ENCODE results near the gene MVB12B. TPM values are rescaled to one million over a fixed set of nuclear protein-coding genes. Genes with fewer than 3 reads are reported as not detected.

The MVB12B gene
- total RNA-seq, 2 experiments from 2014 or later, result 14.3 to 15.3 TPM

- DNase-seq (no peak), ATAC-seq (ENCODE audit: poor library complexity) (no peak)
- intact Hi-C loops (cut with DNase I, micrococcal nuclease), result no loop called here
- peaks cover 32% of the 10 kb centered on the region for H3K4me1 Mint-ChIP-seq (ENCODE audit: low read depth)
- H3K27me3 Mint-ChIP-seq, result no peaks in the 10 kb centered on the region
- peaks cover 29% of the 10 kb centered on the region for H3K4me1 ChIP-seq (ENCODE audit: insufficient read depth, low read length)
- no peak overlapping the region for H3K4me3 ChIP-seq (ENCODE audit: low read length)
- POLR2A ChIA-PET, result no interaction called here
- H3K4me3 Mint-ChIP-seq, result no peak overlapping the region
- H3K9me3 ChIP-seq (ENCODE audit: control insufficient read depth in 1 of 2, insufficient read depth in 1 of 2, low read length in 2 of 2), result no peaks in the 10 kb centered on the region
- H3K9me3 Mint-ChIP-seq, result no peaks in the 10 kb centered on the region
- no peak for TF ChIP-seq CTCF (IDR thresholded peaks at IDR 0.05)
- H3K27ac ChIP-seq (ENCODE audit: low read depth in 1 of 2, low read length in 2 of 2), result no peak overlapping the region
- H3K36me3 Mint-ChIP-seq (ENCODE audit: low read depth), result no peaks in the 10 kb centered on the region
- no peak overlapping the region for H3K27ac Mint-ChIP-seq
- peaks cover 3% of the 10 kb centered on the region for H3K36me3 ChIP-seq (ENCODE audit: insufficient read depth, low read length)
- CTCF ChIA-PET, result no interaction called here
- no peaks in the 10 kb centered on the region for H3K27me3 ChIP-seq (ENCODE audit: control insufficient read depth in 1 of 2, insufficient read depth in 2 of 2, low read length in 2 of 2)
Measured at GRCh38 chr9:126479515-126479914, 152.9 kb downstream of the MVB12B start.

GRCh38 chr9:126480813-126481212 lies 154.2 kb downstream of the MVB12B start:
- no peak for TF ChIP-seq CTCF (IDR thresholded peaks at IDR 0.05)
- ChIA-PET CTCF (no interaction called here), POLR2A (interaction anchor here (2.1 kb wide), 1 partner anchor 9 kb away, joined by 12 read pairs; no protein-coding TSS in a partner anchor)
- H3K36me3 ChIP-seq (ENCODE audit: insufficient read depth, low read length), result peaks cover 3% of the 10 kb centered on the region
- no peak for DNase-seq
- no peaks in the 10 kb centered on the region for H3K27me3 ChIP-seq (ENCODE audit: control insufficient read depth in 1 of 2, insufficient read depth in 2 of 2, low read length in 2 of 2)
- H3K27me3 Mint-ChIP-seq, result no peaks in the 10 kb centered on the region
- no peak overlapping the region for H3K4me3 Mint-ChIP-seq
- H3K4me1 Mint-ChIP-seq (ENCODE audit: low read depth), result peaks cover 26% of the 10 kb centered on the region
- H3K27ac Mint-ChIP-seq, result no peak overlapping the region
- intact Hi-C loops (cut with DNase I, micrococcal nuclease), result no loop called here
- no peaks in the 10 kb centered on the region for H3K36me3 Mint-ChIP-seq (ENCODE audit: low read depth)
- no peak for ATAC-seq (ENCODE audit: poor library complexity)
- no peak overlapping the region for H3K27ac ChIP-seq (ENCODE audit: low read depth in 1 of 2, low read length in 2 of 2)
- H3K9me3 ChIP-seq (ENCODE audit: control insufficient read depth in 1 of 2, insufficient read depth in 1 of 2, low read length in 2 of 2), result no peaks in the 10 kb centered on the region
- H3K4me3 ChIP-seq (ENCODE audit: low read length), result no peak overlapping the region
- H3K9me3 Mint-ChIP-seq, result no peaks in the 10 kb centered on the region
- peaks cover 22% of the 10 kb centered on the region for H3K4me1 ChIP-seq (ENCODE audit: insufficient read depth, low read length)

- H3K4me1 ChIP-seq (ENCODE audit: insufficient read depth, low read length), result peaks cover 17% of the 10 kb centered on the region
- no peak overlapping the region for H3K4me3 ChIP-seq (ENCODE audit: low read length)
- intact Hi-C loops (cut with DNase I, micrococcal nuclease), result no loop called here
- H3K9me3 ChIP-seq (ENCODE audit: control insufficient read depth in 1 of 2, insufficient read depth in 1 of 2, low read length in 2 of 2), result no peaks in the 10 kb centered on the region
- POLR2A ChIA-PET, result interaction anchor here (1.1 to 2.1 kb wide), 3 partner anchors 10 to 59 kb away, joined by 3 to 12 read pairs (median 3); no protein-coding TSS in a partner anchor
- no peaks in the 10 kb centered on the region for H3K9me3 Mint-ChIP-seq
- H3K36me3 Mint-ChIP-seq (ENCODE audit: low read depth), result no peaks in the 10 kb centered on the region
- no peak overlapping the region for H3K27ac ChIP-seq (ENCODE audit: low read depth in 1 of 2, low read length in 2 of 2)
- no peak overlapping the region for H3K4me3 Mint-ChIP-seq
- no peaks in the 10 kb centered on the region for H3K27me3 ChIP-seq (ENCODE audit: control insufficient read depth in 1 of 2, insufficient read depth in 2 of 2, low read length in 2 of 2)
- H3K27ac Mint-ChIP-seq, result no peak overlapping the region
- CTCF ChIA-PET, result interaction anchor here (0.8 to 1.3 kb wide), 2 partner anchors 9 to 17 kb away, joined by 3 to 4 read pairs; no protein-coding TSS in a partner anchor
- H3K36me3 ChIP-seq (ENCODE audit: insufficient read depth, low read length), result peaks cover 3% of the 10 kb centered on the region
- ATAC-seq (ENCODE audit: poor library complexity) (no peak), DNase-seq (no peak)
- no peaks in the 10 kb centered on the region for H3K27me3 Mint-ChIP-seq
- peaks cover 25% of the 10 kb centered on the region for H3K4me1 Mint-ChIP-seq (ENCODE audit: low read depth)
- TF ChIP-seq CTCF (IDR thresholded peaks at IDR 0.05), result no peak
Measured at GRCh38 chr9:126481862-126482261, 155.2 kb downstream of the MVB12B start.

All from CD4-positive, alpha-beta T cell (primary cell).